GM12874 (cell line): ENCODE data around the gene IGFN1.

ENCODE experiments used
- CTCF ChIP-seq: IDR thresholded peaks from 2 replicates; pipeline ENCODE4 v1.5.1; 2011; ENCODE audit warnings: low read depth, mild to moderate bottlenecking, control low read depth, low read length, moderate library complexity; ENCODE audit not compliant: insufficient read depth

Gene IGFN1

DNA sequence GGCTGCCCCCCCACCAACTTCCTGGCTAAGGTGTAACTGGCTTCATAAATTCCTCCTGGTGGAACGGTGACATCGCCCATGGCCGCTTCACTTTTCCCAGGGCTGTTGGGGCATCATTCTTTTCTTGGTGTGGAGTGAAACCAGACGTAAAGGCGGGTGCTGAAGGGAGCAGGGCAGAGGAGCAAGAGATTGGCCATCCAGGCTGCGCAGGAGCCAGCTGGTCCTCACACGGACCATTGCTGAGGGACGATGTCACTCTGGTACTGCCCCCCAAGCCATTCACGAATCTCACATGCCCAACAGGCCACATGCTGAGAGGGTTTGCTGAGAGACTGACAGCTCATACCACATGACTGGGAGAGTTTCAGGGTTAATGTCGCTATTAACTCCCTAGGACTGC lies 82.2 kb downstream of the IGFN1 start:
- no peak for TF ChIP-seq CTCF

DNA sequence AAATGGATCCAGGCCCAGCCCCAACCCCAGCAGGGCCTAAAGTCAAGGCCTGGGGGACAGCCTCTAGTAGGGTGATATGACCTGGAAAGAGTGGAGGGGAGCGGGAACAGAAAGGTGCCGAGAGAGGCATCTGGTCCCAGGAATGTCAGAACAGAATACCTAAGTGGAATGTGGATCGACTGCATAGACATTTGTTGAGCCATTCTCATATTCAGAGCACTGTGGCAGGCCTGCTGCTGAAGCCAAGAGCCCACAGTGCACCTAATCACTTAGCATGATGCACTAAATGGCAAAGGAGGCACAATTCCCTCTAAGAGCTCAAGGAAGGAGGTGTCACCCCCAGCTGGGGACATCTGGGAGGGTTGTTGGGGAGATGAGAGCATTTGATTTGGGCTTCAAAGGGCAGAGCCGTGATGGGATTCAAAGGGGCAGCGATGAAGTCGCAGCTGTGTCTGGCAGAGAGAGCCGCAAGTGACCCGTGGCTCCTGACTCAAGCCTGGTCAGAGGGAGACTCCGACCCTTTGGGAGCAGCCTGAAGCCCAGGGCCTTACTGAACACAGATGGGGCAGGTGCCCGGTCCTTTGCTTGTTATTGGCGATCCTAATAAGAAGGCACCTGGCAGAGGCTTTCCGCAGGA lies 84.1 kb downstream of the IGFN1 start:
- no peak for TF ChIP-seq CTCF

- no peak for TF ChIP-seq CTCF
These were observed 84.6 kb downstream of the IGFN1 start for GRCh38 chr1:201275253-201275666.

- no peak for TF ChIP-seq CTCF
These were observed 86.3 kb downstream of the IGFN1 start for GRCh38 chr1:201276891-201277290.

- TF ChIP-seq CTCF: no peak
These were observed 86.8 kb downstream of the IGFN1 start for GRCh38 chr1:201277441-201277840.
